GM21447 (cell line): Measurements from ENCODE around the gene MYL10.

Source experiments
- ATAC-seq: cut with Tn5 transposase; IDR thresholded peaks from one replicate; pipeline ENCODE4 v1.9.1; 2021; ENCODE audit not compliant: unreplicated experiment

Gene MYL10

DNA sequence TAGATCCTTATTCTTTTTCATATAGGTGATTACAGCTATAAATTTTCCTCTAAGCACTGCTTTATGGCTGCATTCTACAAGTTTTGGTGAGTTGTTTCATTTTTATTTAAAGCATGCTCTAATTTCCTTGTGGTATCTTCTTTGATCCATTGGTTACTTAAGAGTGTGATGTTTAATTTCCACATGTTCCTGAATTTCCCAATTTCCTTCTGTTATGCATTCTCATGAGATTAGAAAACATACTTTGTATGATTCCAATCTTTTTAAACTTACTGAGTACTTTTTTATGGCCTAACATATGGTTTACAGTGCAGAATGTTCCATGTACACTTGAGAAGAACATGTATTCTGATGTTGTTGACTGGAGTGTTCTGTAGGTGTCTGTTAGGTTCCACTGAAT lies 53.4 kb downstream of the MYL10 start:
- ATAC-seq = no peak

- no peak for ATAC-seq
These were observed 53.9 kb downstream of the MYL10 start for GRCh38 chr7:101575168-101575567.

DNA sequence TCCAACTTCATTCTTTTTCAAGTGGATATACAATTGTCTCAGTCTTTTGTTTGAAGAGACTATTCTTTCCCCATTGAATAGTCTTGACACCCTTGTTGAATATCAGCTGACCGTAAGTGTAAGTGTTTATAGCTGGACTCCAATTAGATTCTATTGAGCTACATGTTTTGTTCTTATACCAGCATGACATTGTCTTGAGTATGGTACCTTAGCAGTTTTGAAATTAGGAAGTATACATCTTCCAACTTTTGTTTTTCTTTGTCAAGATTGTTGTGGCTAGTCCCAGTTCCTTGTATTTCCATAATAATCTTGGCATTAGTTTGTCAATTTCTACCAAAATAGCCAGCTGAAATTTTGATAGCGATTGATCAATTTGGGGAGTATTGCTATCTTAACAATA lies 56.9 kb downstream of the MYL10 start:
- no peak for ATAC-seq

GRCh38 chr7:101567230-101567629 lies 61.9 kb downstream of the MYL10 start:
- no peak for ATAC-seq

- ATAC-seq = no peak
These were observed 63.4 kb downstream of the MYL10 start for GRCh38 chr7:101565601-101566209.

DNA sequence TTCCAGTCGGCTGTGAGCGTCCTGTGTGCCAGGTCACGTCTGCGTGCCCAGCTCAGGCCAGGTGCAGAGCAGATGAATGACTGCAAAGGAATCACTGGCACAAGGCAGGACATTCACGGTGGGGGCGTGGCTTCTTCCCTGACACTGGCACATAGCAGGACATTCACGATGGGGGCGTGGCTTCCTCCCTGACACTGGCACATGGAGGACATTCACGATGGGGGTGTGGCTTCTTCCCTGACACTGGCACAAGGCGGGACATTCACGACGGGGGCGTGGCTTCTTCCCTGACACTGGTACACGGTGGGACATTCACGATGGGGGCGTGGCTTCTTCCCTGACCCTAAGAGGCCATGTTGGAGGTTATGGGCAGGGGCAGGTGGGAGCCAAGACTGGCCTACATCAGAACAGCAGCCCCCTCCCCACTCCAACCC lies 64.3 kb downstream of the MYL10 start:
- ATAC-seq = no peak

DNA sequence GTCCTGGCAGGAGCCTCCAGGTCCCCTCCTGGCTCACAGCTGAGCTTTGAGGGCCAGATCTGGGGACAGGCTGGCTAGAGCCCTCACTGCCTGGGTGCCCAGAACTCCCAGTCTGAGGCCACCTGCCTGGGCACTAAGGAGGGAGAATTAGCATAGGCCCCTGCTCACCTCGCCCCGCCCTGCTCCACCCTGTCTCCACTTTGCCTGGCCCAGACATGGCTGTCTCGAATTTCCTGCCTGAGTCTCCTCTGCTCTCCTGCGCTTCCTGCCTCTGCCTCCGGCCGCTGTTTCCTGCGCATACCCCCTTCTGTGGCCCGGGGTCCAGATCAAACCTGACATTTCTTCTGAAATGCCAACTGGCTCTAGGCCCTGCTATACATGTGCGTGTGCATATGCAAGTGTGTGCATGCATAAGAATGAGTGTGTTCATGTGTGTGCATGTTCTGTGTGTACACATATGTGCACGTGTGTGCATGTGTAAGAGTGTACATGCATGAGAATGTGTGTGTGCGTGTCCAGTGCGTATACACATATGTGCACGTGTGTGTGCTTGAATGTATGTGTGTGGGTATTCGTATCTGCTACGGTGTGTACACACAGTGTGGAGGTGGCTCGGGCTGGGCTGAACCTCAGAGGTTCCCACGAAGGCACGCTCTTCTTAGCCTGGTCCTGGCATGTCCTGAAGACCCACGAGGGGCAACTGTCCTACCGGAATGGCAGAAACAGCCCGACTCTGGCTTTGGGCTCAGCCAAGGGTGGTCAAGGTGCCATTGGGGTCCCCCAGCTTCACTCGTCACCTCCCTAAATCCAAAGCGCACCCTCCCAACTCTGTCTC lies 64.9 kb downstream of the MYL10 start:
- ATAC-seq = no peak
